Body of pancreas (tissue), 4 donors: Measurements from ENCODE around the gene CALML3.

Source experiments
- CTCF ChIP-seq, 7 experiments: fragments of 450-650 bp in 4 of 7; fragments of 200-600 bp in 3 of 7; sonication (generic) in 3 of 7; IDR thresholded peaks; one replicate each; pipeline ENCODE4 v1.5.1; 2016 to 2019; ENCODE audit warnings: antibody characterized with exemption in 7 of 7
- POLR2A ChIP-seq, 3 donors: fragments of 450-650 bp; IDR thresholded peaks; one replicate each; pipeline ENCODE4 v1.6.1; 2016; ENCODE audit warnings: antibody characterized with exemption in 3 of 3, mild to moderate bottlenecking in 2 of 3

- TF ChIP-seq POLR2A (IDR thresholded peaks at IDR 0.05) = no peak
- TF ChIP-seq CTCF (IDR thresholded peaks at IDR 0.05) = no peak
These were observed 41.9 kb downstream of the CALML3 start for GRCh38 chr10:5566614-5567013.
